HTR-8/SVneo (cell line): ENCODE data around the gene RETN.
A peak's percentile ranks its signal among the peaks of the same experiment; 100 is the strongest.
"Not testable (repeated sequence)": the region's sequence is repeated elsewhere in the genome, so short reads cannot be mapped to it uniquely, and the experiment has no call there.

Experiments
- DNase-seq: peaks from one replicate; pipeline ENCODE4 v3.0.0; 2011; ENCODE audit warnings: low spot score, mixed read lengths; ENCODE audit not compliant: insufficient read length
- FAIRE-seq: peaks from 2 replicates; lab custom pipeline; 2011; peaks lifted over from hg19 to GRCh38; lab: Jason Lieb, UNC

The RETN gene

GRCh38 chr19:7637374-7638256 lies 31.2 kb upstream of the RETN start:
- no peak for DNase-seq
- no peak for FAIRE-seq

GRCh38 chr19:7638802-7639465 lies 29.9 kb upstream of the RETN start:
- DNase-seq (no peak), FAIRE-seq (no peak)

GRCh38 chr19:7639863-7640348 lies 28.9 kb upstream of the RETN start:
- DNase-seq (no peak), FAIRE-seq (no peak)

- DNase-seq, result no peak
- no peak for FAIRE-seq
Observed at GRCh38 chr19:7640803-7641202, 28.0 kb upstream of the RETN start.

GRCh38 chr19:7641290-7642276 lies 27.3 kb upstream of the RETN start:
- DNase-seq, result no peak
- FAIRE-seq, result no peak

- DNase-seq (no peak), FAIRE-seq (no peak)
Observed at GRCh38 chr19:7642295-7643030, 26.4 kb upstream of the RETN start.

GRCh38 chr19:7643031-7643415 lies 25.8 kb upstream of the RETN start:
- no peak for DNase-seq
- no peak for FAIRE-seq

- not testable (repeated sequence) for DNase-seq, FAIRE-seq
Observed at GRCh38 chr19:7643629-7644549, 25.0 kb upstream of the RETN start.

GRCh38 chr19:7644550-7644877 lies 24.3 kb upstream of the RETN start:
- DNase-seq (no peak), FAIRE-seq (no peak)

GRCh38 chr19:7645163-7645562 lies 23.7 kb upstream of the RETN start:
- FAIRE-seq (no peak), DNase-seq (no peak)

GRCh38 chr19:7645656-7646425 lies 23.0 kb upstream of the RETN start:
- FAIRE-seq (no peak), DNase-seq (no peak)

- FAIRE-seq (no peak), DNase-seq (no peak)
Observed at GRCh38 chr19:7646426-7646700, 22.5 kb upstream of the RETN start.

GRCh38 chr19:7647156-7647555 lies 21.7 kb upstream of the RETN start:
- no peak for FAIRE-seq
- DNase-seq, result no peak

GRCh38 chr19:7648265-7649014 lies 20.4 kb upstream of the RETN start:
- no peak for FAIRE-seq
- no peak for DNase-seq

- DNase-seq (no peak), FAIRE-seq (no peak)
Observed at GRCh38 chr19:7650148-7650547, 18.7 kb upstream of the RETN start.

GRCh38 chr19:7652061-7652641 lies 16.7 kb upstream of the RETN start:
- FAIRE-seq (no peak), DNase-seq (peak; percentile 92)

- FAIRE-seq (no peak), DNase-seq (no peak)
Observed at GRCh38 chr19:7654401-7654800, 14.4 kb upstream of the RETN start.
